OCI-LY7 (cell line): ENCODE measurements around the gene POC5.

ENCODE experiments used
- CTCF ChIP-seq: fragments of 200-600 bp; sonication (generic); conservative IDR thresholded peaks from 2 replicates; pipeline ENCODE4 v1.5.1; 2014; ENCODE audit warnings: mild to moderate bottlenecking, antibody characterized with exemption, low read length, moderate library complexity, mixed read lengths
- EZH2phosphoT487 ChIP-seq: fragments of 200-600 bp; sonication (generic); IDR thresholded peaks from 2 replicates; pipeline ENCODE4 v1.6.1; 2018; ENCODE audit warnings: low read depth, borderline replicate concordance, mild to moderate bottlenecking, mixed run types, antibody characterized with exemption, low read length, moderate library complexity, mixed read lengths

GRCh38 chr5:75627801-75628200, 89.4 kb downstream of the POC5 start:
- TF ChIP-seq EZH2phosphoT487, result no peak
- no peak for TF ChIP-seq CTCF
